ENCODE measurements around the gene RFTN2.
"Not testable (repeated sequence)": the region's sequence is repeated elsewhere in the genome, so short reads cannot be mapped to it uniquely, and the experiment has no call there.

The RFTN2 gene

DNA sequence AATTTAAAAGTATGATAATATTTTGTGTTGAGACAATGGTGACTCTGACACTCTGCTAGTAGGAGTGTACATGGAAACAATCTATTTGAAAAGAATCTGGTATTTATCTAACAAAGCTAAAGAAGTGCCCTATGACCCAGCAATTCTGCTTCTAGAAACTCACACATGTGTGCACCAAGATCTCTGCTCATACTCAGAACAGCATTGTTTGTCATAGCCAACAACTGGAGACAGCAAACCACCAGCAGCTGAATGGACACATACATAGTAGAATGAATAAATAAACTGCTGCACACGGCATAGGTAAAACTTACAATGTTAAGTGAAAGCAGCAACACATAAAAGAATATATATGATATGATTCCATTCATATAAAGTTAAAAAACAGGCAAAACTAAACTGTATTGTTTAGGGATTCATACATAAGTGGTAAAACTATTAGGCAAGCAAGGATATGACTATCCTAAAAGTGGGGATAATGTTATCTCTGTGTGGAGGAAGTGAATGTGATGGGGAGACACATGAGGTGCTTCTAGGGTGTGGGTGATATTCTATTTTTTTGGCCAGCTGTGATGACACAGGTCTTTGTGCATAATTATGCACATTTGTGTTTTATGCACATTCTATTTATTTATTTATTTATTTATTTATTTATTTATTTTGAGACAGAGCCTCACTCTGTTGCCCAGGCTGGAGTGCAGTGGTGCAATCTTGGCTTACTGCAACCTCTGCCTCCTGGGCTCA, 71.1 kb downstream of the RFTN2 start:
- DNase-seq (ENCODE audit: low spot score) = no peak

DNA sequence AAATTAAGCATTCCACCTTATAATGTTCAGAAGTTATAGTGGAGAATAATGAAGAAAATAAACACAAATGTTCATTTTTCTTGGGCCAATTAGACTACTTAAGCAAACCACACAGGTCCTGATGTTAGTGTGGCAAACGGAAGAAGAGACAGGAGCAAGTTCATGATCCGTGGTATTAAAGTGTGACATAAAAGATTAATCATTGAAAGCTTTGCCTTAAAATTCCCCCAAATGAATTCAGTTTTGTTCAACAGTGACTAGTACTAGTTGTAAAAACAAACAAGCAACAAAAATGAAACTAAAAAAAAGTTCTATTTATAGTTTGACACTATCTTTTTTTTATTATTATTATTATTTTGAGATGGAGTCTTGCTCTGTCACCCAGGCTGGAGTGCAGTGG, 73.7 kb downstream of the RFTN2 start:
- peak; percentile 43 for DNase-seq (ENCODE audit: low spot score)

GRCh38 chr2:197600306-197600705, 75.1 kb downstream of the RFTN2 start:
- DNase-seq (ENCODE audit: low spot score) = no peak

- peak; percentile 29 for DNase-seq (ENCODE audit: low spot score)
Observed at GRCh38 chr2:197599285-197599965, 76.0 kb downstream of the RFTN2 start.

DNA sequence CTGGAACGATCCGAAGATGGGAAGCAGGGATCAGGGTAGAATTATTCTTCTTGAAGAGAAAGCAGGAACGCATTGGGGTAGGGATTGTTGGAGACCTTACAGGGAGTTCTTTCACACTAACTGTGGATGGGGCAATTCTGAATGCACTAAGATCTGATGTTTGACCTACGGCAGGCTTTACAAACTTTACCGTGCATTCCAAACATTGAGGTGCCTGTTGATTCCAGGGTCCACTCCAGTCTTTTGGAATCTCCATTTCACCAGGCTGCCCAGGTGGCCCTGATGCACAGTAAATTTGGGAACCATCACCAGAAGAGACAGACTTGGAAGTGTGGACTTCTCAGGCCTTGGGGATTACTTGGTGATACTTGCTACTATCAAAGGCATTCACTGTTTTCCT, 76.9 kb downstream of the RFTN2 start:
- no peak for DNase-seq (ENCODE audit: low spot score)

DNA sequence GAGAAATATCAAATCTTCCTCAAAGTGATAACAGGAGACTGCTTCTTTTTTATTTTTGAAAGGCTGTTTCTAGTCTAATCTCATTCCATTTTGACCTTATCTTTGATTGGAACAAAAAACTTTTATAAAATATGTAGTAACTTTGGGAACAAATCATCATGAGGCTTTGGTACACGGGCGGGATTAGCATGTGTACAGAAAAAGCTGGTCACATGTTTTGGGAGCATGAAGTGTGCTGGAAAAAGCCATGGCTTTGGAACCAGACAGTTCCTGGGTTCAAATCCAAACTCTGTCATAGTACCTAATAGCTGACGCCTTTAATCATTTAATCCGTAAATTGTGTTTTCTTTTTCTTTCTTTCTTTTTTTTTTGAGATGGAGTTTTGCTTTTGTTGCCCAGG, 78.2 kb downstream of the RFTN2 start:
- DNase-seq (ENCODE audit: low spot score) = no peak

- DNase-seq (ENCODE audit: low spot score) = no peak
Observed at GRCh38 chr2:197596766-197597165, 78.6 kb downstream of the RFTN2 start.

DNA sequence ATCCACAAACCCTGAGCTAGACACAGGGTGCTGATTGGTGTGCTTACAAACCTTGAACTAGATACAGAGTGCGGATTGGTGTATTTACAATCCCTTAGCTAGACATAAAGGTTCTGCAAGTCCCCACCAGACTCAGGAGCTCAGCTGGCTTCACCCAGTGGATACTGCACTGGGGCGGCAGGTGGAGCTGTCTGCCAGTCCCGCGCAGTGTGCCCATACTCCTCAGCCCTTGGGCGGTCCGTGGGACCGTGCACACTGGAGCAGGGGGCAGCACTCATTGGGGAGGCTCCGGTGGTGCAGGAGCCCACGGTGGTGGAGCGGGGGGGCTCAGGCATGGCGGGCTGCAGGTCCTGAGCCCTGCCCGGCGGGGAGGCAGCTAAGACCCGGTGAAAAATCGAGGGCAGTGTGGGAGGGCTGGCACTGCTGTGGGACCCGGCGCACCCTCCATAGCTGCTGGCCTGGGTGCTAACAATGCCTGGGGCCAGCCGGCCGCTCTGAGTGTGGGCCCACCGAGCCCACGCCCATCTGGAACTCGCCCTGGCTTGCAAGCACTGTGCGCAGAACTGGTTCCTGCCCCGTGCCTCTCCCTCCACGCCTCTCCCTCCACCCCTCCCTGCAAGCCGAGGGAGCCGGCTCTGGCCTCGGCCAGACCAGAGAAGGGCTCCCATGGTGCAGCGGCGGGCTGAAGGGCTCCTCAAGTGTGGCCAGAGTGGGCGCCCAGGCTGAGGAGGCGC, 83.9 kb downstream of the RFTN2 start:
- no peak for DNase-seq (ENCODE audit: low spot score)

DNA sequence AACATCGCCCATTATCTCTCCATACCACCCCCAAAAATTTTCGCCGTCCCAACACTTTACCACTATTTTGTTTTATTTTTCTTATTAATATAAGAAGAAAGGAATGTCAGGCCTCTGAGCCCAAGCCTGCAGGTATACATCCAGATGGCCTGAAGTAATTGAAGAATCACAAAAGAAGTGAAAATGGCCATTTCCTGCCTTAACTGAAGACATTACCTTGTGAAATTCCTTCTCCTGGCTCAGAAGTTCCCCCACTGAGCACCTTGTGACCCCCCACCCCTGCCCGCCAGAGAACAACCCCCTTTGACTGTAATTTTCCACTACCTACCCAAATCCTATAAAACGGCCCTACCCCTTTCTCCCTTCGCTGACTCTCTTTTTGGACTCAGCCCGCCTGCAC, 88.1 kb downstream of the RFTN2 start:
- not testable (repeated sequence) for DNase-seq (ENCODE audit: low spot score)

DNA sequence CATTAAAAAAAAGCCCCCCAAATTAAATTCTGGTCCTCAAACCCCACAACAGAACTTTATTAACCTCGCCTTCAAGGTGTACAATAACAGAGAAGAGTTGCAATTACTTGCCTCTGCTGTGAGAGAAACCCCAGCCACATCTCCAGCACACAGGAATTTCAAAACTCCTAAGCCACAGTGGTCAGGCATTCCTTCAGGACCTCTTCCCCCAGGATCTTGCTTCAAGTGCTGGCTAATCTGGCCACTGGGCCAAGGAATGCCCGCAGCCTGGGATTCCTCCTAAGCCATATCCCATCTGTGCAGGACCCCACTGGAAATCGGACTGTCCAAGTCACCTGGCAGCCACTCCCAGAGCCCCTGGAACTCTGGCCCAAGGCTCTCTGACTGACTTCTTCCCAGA, 95.2 kb downstream of the RFTN2 start:
- not testable (repeated sequence) for DNase-seq (ENCODE audit: low spot score)

- not testable (repeated sequence) for DNase-seq (ENCODE audit: low spot score)
Observed at GRCh38 chr2:197578294-197578693, 97.1 kb downstream of the RFTN2 start.

DNA sequence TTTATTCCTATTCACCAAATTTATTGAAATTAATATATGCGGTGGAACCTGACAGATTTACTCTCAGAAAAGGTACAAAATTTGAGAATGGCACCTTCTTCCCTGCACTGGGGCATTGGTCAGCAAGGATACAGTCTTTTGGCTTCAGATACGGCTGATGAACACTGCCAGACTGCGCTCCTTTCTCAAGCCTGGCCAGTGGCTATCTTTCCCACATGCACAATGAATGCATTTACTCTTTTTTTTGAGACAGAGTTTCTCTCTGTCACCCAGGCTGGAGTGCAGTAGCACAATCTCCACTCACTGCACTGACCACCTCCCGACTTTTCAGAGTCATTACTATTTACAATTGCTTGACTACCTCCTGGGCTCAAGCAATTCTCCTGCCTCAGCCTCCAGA, 97.9 kb downstream of the RFTN2 start:
- DNase-seq (ENCODE audit: low spot score) = no peak

- DNase-seq (ENCODE audit: low spot score) = no peak
Observed at GRCh38 chr2:197576631-197577030, 98.8 kb downstream of the RFTN2 start.

GRCh38 chr2:197575987-197576386, 99.4 kb downstream of the RFTN2 start:
- peak; percentile 44 for DNase-seq (ENCODE audit: low spot score)

DNA sequence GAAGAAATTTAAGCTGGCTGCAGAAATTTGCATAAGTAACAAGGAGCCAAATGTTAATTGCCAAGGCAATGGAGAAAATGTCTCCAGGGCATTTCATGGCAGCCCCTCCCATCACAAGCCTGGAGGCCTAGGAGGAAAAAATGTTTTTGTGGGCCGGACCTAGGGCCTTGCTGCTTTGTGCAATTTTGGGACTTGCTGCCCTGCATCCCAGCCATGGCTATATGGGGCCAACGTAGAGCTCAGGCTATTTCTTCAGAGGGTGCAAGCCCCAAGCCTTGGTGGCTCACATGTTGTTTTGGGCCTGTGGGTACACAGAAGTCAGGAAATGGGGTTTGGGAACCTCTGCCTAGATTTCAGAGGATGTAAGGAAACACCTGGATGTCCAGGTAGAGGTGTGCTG, 101.8 kb downstream of the RFTN2 start:
- no peak for DNase-seq (ENCODE audit: low spot score)

GRCh38 chr2:197571627-197572271, 103.6 kb downstream of the RFTN2 start:
- peak; percentile 92 for DNase-seq (ENCODE audit: low spot score)

- DNase-seq (ENCODE audit: low spot score) = no peak
Observed at GRCh38 chr2:197560146-197560665, 115.2 kb downstream of the RFTN2 start.

DNA sequence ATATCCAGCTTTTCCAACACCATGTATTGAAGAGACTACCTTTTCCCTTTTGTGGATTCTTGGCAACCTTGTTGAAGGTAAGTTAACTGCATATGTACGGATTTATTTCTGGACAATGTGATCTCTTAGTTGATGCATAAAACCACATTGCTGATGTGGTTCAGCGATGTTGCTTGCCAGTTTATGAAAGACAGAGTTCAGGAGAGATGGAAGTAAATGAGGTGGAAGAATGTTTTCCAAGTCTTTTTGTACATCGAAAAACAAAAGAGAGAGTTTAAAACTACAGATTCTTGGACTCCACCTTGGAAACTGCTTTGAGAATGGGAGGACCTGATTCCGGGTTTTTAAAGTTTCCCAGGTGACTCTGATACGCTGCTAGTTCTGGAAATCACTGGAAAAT, 115.7 kb downstream of the RFTN2 start:
- DNase-seq (ENCODE audit: low spot score) = no peak

DNA sequence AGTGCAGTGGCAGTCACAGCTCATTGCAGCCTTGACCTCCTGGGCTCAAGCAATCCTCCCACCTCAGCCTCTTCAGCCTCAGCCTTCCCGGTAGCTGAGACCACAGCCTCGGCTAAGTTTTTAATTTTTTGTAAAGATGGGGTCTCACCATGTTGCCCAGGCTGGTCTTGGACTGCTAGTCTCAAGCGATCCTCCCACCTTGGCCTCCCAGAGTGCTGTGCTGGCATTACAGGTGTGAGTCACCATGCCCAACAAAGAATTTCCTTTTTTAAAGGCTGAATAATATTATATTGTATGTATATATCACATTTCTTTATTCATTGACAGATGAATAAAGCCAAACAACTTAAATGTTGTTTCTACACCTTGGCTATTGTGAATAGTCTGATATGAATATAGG, 117.0 kb downstream of the RFTN2 start:
- no peak for DNase-seq (ENCODE audit: low spot score)

- DNase-seq (ENCODE audit: low spot score) = peak; percentile 9
Observed at GRCh38 chr2:197556456-197556855, 118.9 kb downstream of the RFTN2 start.

GRCh38 chr2:197555467-197555866, 119.9 kb downstream of the RFTN2 start:
- no peak for DNase-seq (ENCODE audit: low spot score)

DNA sequence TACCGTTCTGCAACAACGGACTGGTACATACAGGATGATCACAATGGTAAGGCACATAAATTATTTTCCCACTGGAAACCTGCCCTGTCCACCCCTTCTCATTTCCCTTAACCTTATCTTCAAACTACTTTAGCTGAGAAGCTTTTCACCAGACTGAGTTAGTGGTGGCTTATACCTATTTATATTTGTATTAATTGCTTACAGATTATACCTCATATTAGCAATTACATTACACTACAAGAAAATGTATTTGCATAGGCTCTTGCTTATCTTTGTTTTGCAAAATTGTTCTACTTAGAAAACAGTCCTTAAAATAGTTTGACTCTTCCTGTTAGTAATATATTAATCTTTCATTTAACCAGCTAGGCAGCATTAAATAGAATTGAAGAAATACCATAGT, 124.1 kb downstream of the RFTN2 start:
- DNase-seq (ENCODE audit: low spot score) = not testable (repeated sequence)
